DMS53 treated with DMSO at 0.1 percent for 48 hours (cell line): ENCODE measurements around the gene ZNRF1.
"Not testable (repeated sequence)": the region's sequence is repeated elsewhere in the genome, so short reads cannot be mapped to it uniquely, and the experiment has no call there.

Experiments used
- DNase-seq: peaks from one replicate; lab custom pipeline; 2025; ENCODE audit not compliant: unreplicated experiment; lab: John Stamatoyannopoulos, UW

ZNRF1 gene

GRCh38 chr16:75026239-75026891, 27.5 kb downstream of the ZNRF1 start:
- not testable (repeated sequence) for DNase-seq

- no peak for DNase-seq
Observed at GRCh38 chr16:75026892-75027391, 28.1 kb downstream of the ZNRF1 start.

- no peak for DNase-seq
Observed at GRCh38 chr16:75027520-75028300, 28.9 kb downstream of the ZNRF1 start.

- DNase-seq: no peak
Observed at GRCh38 chr16:75028544-75029135, 29.8 kb downstream of the ZNRF1 start.

GRCh38 chr16:75029854-75030253, 31.0 kb downstream of the ZNRF1 start:
- DNase-seq: no peak

- no peak for DNase-seq
Observed at GRCh38 chr16:75032655-75033054, 33.8 kb downstream of the ZNRF1 start.

GRCh38 chr16:75035410-75035968, 36.7 kb downstream of the ZNRF1 start:
- no peak for DNase-seq

GRCh38 chr16:75038036-75038858, 39.4 kb downstream of the ZNRF1 start:
- DNase-seq: no peak

GRCh38 chr16:75039941-75040340, 41.1 kb downstream of the ZNRF1 start:
- no peak for DNase-seq

GRCh38 chr16:75042426-75043174, 43.8 kb downstream of the ZNRF1 start:
- DNase-seq: no peak

GRCh38 chr16:75043175-75043895, 44.5 kb downstream of the ZNRF1 start:
- no peak for DNase-seq

GRCh38 chr16:75044800-75045361, 46.1 kb downstream of the ZNRF1 start:
- DNase-seq: no peak

- no peak for DNase-seq
Observed at GRCh38 chr16:75045424-75045823, 46.6 kb downstream of the ZNRF1 start.

- DNase-seq: no peak
Observed at GRCh38 chr16:75048054-75048453, 49.2 kb downstream of the ZNRF1 start.

- DNase-seq: no peak
Observed at GRCh38 chr16:75048530-75048929, 49.7 kb downstream of the ZNRF1 start.

GRCh38 chr16:75052481-75053202, 53.8 kb downstream of the ZNRF1 start:
- DNase-seq: no peak

- DNase-seq: peak; percentile 68
Observed at GRCh38 chr16:75053791-75054555, 55.1 kb downstream of the ZNRF1 start.

GRCh38 chr16:75054556-75054947, 55.7 kb downstream of the ZNRF1 start:
- no peak for DNase-seq
